IMR-90 (cell line): ENCODE data around the gene TMEM52. TPM values are rescaled to one million over a fixed set of nuclear protein-coding genes. Genes with fewer than 3 reads are reported as not detected.

Source experiments
- ATAC-seq: fragments of 200-7000 bp; cut with Tn5 transposase; 2 replicates; pipeline ENCODE4 v1.9.1; 2020; ENCODE audit warnings: low read depth, mild to moderate bottlenecking, moderate library complexity
- BruUV-seq: library from RNA; stranded (reverse); fragments of 400-500 nt; replicated peaks from 2 replicates; lab custom pipeline; 2021; lab: Mats Ljungman, UMichigan
- CTCF ChIA-PET: fragments of 300-600 bp; formaldehyde crosslinking; extraction: SDS; loops from one replicate; lab custom pipeline; 2021; ENCODE audit warnings: antibody characterized with exemption; lab: Yijun Ruan, JAX
- POLR2A ChIA-PET: fragments of 300-600 bp; sonication (Branson Sonifier 250); formaldehyde crosslinking; loops from one replicate; lab custom pipeline; 2022; ENCODE audit warnings: antibody characterized with exemption; ENCODE audit not compliant: unreplicated experiment; lab: Charles Lee
- DNase-seq: peaks from one replicate; pipeline ENCODE4 v3.0.0; 2013
- H2AFZ ChIP-seq: replicated peaks from 2 replicates; pipeline ENCODE3; 2013; ENCODE audit warnings: low read length, mild to moderate bottlenecking; ENCODE audit not compliant: poor library complexity
- H2AK5ac ChIP-seq: 2 replicates; pipeline ENCODE4 v1.6.1; 2013; ENCODE audit warnings: low read depth, low read length, inconsistent platforms
- H2AK9ac ChIP-seq: replicated peaks from 2 replicates; pipeline ENCODE3; 2013; ENCODE audit warnings: mild to moderate bottlenecking, low read depth, low read length, moderate library complexity; ENCODE audit not compliant: poor library complexity
- H2BK120ac ChIP-seq: 2 replicates; pipeline ENCODE4 v1.6.1; 2013; ENCODE audit warnings: low read depth, low read length, inconsistent platforms
- H2BK15ac ChIP-seq: 3 replicates; pipeline ENCODE4 v1.6.1; 2013; ENCODE audit warnings: low read depth, low read length, inconsistent platforms
- H2BK20ac ChIP-seq: 2 replicates; pipeline ENCODE4 v1.6.1; 2013; ENCODE audit warnings: low read depth, mild to moderate bottlenecking, inconsistent platforms, low read length, moderate library complexity
- H2BK5ac ChIP-seq: 2 replicates; pipeline ENCODE4 v1.6.1; 2013; ENCODE audit warnings: mild to moderate bottlenecking, low read depth, low read length, inconsistent platforms; ENCODE audit not compliant: poor library complexity, severe bottlenecking
- H3K14ac ChIP-seq: replicated peaks from 2 replicates; pipeline ENCODE4 v1.6.1; 2013; ENCODE audit warnings: low read depth, low read length, inconsistent platforms
- H3K18ac ChIP-seq: 2 replicates; pipeline ENCODE4 v1.6.1; 2013; ENCODE audit warnings: low read depth, low read length, control low read depth
- H3K23ac ChIP-seq: 2 replicates; pipeline ENCODE4 v1.6.1; 2013; ENCODE audit warnings: low read depth, low read length, inconsistent platforms
- H3K27ac ChIP-seq: 2 replicates; pipeline ENCODE4 v1.5.1; 2013; ENCODE audit warnings: mild to moderate bottlenecking, control low read depth, low read length; ENCODE audit not compliant: insufficient read depth
- H3K27me3 ChIP-seq: 2 replicates; pipeline ENCODE4 v1.6.1; 2013; ENCODE audit warnings: low read length; ENCODE audit not compliant: control insufficient read depth, insufficient read depth
- H3K36me3 ChIP-seq: 2 replicates; pipeline ENCODE4 v1.6.1; 2013; ENCODE audit warnings: low read length, mixed read lengths; ENCODE audit not compliant: control insufficient read depth, insufficient read depth
- H3K4ac ChIP-seq: 2 replicates; pipeline ENCODE4 v1.6.1; 2013; ENCODE audit warnings: low read depth, low read length, inconsistent platforms
- H3K4me1 ChIP-seq: 2 replicates; pipeline ENCODE4 v1.6.1; 2013; ENCODE audit warnings: low read length, mixed read lengths; ENCODE audit not compliant: control insufficient read depth, insufficient read depth
- H3K4me2 ChIP-seq: 2 replicates; pipeline ENCODE4 v1.6.1; 2013; ENCODE audit warnings: low read depth, mild to moderate bottlenecking, control low read depth, low read length, moderate library complexity
- H3K4me3 ChIP-seq: 2 replicates; pipeline ENCODE4 v1.5.1; 2013; ENCODE audit warnings: low read depth, mild to moderate bottlenecking, control low read depth, low read length, moderate library complexity; ENCODE audit not compliant: insufficient read depth
- H3K56ac ChIP-seq: 2 replicates; pipeline ENCODE4 v1.6.1; 2013; ENCODE audit warnings: low read length, inconsistent platforms; ENCODE audit not compliant: insufficient read depth; ENCODE audit errors: extremely low read depth
- H3K79me1 ChIP-seq, 2 experiments: 2 replicates each; pipeline ENCODE4 v1.6.1; 2013; ENCODE audit warnings: low read length in 2 of 2, inconsistent platforms in 1 of 2, low read depth in 1 of 2
- H3K9ac ChIP-seq: 2 replicates; pipeline ENCODE4 v1.6.1; 2013; ENCODE audit warnings: low read depth, low read length, control low read depth
- H3K9me1 ChIP-seq: 2 replicates; pipeline ENCODE4 v1.6.1; 2013; ENCODE audit warnings: low read length, inconsistent platforms; ENCODE audit not compliant: insufficient read depth
- H3K9me3 ChIP-seq: 2 replicates; pipeline ENCODE4 v1.6.1; 2013; ENCODE audit warnings: low read length; ENCODE audit not compliant: control insufficient read depth, insufficient read depth
- H4K20me1 ChIP-seq: 2 replicates; pipeline ENCODE4 v1.6.1; 2013; ENCODE audit warnings: low read length, inconsistent platforms; ENCODE audit not compliant: insufficient read depth
- H4K5ac ChIP-seq: 2 replicates; pipeline ENCODE4 v1.6.1; 2013; ENCODE audit warnings: mild to moderate bottlenecking, low read depth, low read length, control low read depth
- H4K8ac ChIP-seq, 2 experiments: 2 replicates each; pipeline ENCODE4 v1.6.1; 2013; ENCODE audit warnings: low read depth in 2 of 2, low read length in 2 of 2, control low read depth in 1 of 2, inconsistent platforms in 1 of 2
- H4K91ac ChIP-seq: 2 replicates; pipeline ENCODE4 v1.6.1; 2013; ENCODE audit warnings: low read depth, low read length, inconsistent platforms; ENCODE audit not compliant: insufficient read depth
- CEBPB ChIP-seq: IDR thresholded peaks from 2 replicates; pipeline ENCODE4 v1.6.1; 2012; ENCODE audit warnings: low read depth, low read length, improper control_type of control experiment
- CHD1 ChIP-seq: IDR thresholded peaks from 2 replicates; pipeline ENCODE4 v1.6.1; 2012; ENCODE audit warnings: low read depth, low read length, improper control_type of control experiment
- CTCF ChIP-seq: conservative IDR thresholded peaks from 2 replicates; pipeline ENCODE4 v1.5.1; 2012; ENCODE audit warnings: mild to moderate bottlenecking, low read depth, low read length, improper control_type of control experiment
- MAFK ChIP-seq: IDR thresholded peaks from 2 replicates; pipeline ENCODE4 v1.6.1; 2012; ENCODE audit warnings: low read depth, low read length, improper control_type of control experiment
- MAZ ChIP-seq: IDR thresholded peaks from 2 replicates; pipeline ENCODE4 v1.6.1; 2012; ENCODE audit warnings: low read depth, mild to moderate bottlenecking, low read length, improper control_type of control experiment, moderate library complexity, borderline replicate concordance
- RCOR1 ChIP-seq: IDR thresholded peaks from 2 replicates; pipeline ENCODE4 v1.6.1; 2012; ENCODE audit warnings: mild to moderate bottlenecking, low read length, improper control_type of control experiment; ENCODE audit not compliant: insufficient replicate concordance
- WGBS, 2 experiments: methylation state at CpG; one replicate each; pipeline versions ENCODE4 v1.1.5 to v1.1.7; 2013; ENCODE audit warnings: missing lambda C conversion rate in 2 of 2; ENCODE audit not compliant: insufficient read length in 1 of 2; ENCODE audit errors: extremely low coverage in 2 of 2; 5-methylcytosine and 5-hydroxymethylcytosine counted together
- dilution Hi-C: fragments of 300-500 bp; cut with HindIII; formaldehyde crosslinking; loops from one replicate; pipeline ENCODE4 v1.14.3; 2018; ENCODE audit warnings: low sequenced_read_pairs; ENCODE audit not compliant: unreplicated experiment
- in situ Hi-C: fragments of 300-500 bp; cut with MboI; formaldehyde crosslinking; loops from 3 replicates; pipeline ENCODE4 v1.14.3; 2019; ENCODE audit warnings: low sequenced_read_pairs, inconsistent platforms, mixed read lengths
- intact Hi-C: fragments of 100-400 bp; cut with micrococcal nuclease; formaldehyde crosslinking; loops from 2 replicates; pipeline ENCODE4 v1.10.0; 2022
- polyA plus RNA-seq, 3 experiments: library from polyadenylated mRNA; depleted of rRNA; stranded (reverse); fragments of >200 nt; gene quantifications; 2 replicates each; pipeline ENCODE4 v1.2.3, GENCODE V29; 2012; ENCODE audit warnings: low replicate concordance in 1 of 3
- total RNA-seq: library from RNA; depleted of rRNA; stranded (reverse); fragments of >200 nt; gene quantifications from 2 replicates; pipeline ENCODE4 v1.2.3, GENCODE V29; 2012

TMEM52 gene
- total and polyA plus RNA-seq, 2 of the 4 experiments (the other 2 are of a cell fraction): 0.54 to 1.3 TPM

DNA sequence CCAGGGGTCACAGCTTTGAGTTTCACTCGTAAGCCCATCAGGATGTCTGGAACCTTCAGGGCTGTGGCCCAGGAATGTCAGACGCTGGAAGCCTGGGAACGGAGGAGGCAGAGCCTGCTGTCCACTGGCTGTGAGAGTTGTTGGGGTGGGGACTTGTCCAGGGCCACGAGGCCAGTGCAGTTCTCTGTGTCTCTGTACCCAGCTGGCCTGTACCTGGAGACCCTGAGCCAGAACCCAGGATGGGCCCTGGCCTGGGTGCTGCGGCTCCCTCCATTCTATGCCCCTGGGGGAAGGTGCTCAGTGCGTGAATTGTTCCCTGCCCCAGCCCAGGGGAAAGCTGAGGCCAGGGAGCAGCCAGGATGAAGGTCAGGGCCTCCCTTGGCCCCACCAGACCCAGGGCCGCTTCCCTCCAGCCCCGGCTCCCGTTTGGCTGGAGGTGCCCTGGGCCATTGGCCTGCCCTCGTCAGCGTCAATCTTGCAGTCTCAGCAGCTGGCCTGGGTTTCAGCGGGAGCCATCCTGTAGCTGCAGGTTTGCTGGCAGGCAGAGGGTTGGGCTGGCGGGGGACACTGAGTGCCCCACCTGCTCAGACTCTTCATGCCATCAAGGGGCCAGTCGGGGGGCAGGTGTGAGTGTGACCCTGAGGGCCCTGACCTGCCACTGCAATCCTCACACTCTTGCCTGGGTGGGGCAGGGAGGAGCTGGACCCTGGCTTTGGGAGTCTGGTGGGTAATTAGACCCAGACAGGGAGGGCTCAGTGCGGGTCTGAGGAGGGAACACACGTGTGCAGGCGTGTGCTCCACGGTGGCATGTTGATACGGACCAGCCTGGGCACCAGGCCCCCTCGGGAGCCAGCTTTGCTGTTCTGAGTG is 4.7 kb downstream of the TMEM52 start:
- Histone ChIP-seq H3K79me1 (peaks cover 0 to 7% of the 10 kb centered on the region in 2 experiments; a peak in 1 of 4 replicates), H4K5ac (no peak overlapping the region), H2AK9ac (no peak overlapping the region), H3K27me3 (peaks cover 3% of the 10 kb centered on the region; the same call in 1 of the 2 replicates), H3K36me3 (no peaks in the 10 kb centered on the region), H3K14ac (no peak overlapping the region), H2BK5ac (no peak overlapping the region), H3K9ac (no peak overlapping the region), H4K91ac (no peak overlapping the region), H3K4me2 (no peak overlapping the region), H3K4me3 (no peak overlapping the region), H3K23ac (no peak overlapping the region), H4K20me1 (no peaks in the 10 kb centered on the region), H2AK5ac (no peak overlapping the region), H2BK120ac (no peak overlapping the region), H2BK15ac (no peak overlapping the region), H3K9me1 (peaks cover 2% of the 10 kb centered on the region; the same call in 1 of the 2 replicates), H3K9me3 (no peaks in the 10 kb centered on the region), H2AFZ (no peak overlapping the region), H3K27ac (no peak overlapping the region), H3K4me1 (peaks cover 2% of the 10 kb centered on the region), H4K8ac (no peak overlapping the region), H2BK20ac (no peak overlapping the region), H3K18ac (no peak overlapping the region), H3K56ac (no peak overlapping the region), H3K4ac (no peak overlapping the region)
- TF ChIP-seq RCOR1 (no peak), MAZ (no peak), CTCF (no peak), CHD1 (no peak), MAFK (no peak), CEBPB (no peak)
- intact Hi-C loops: no loop called here
- WGBS, 2 experiments: 45% methylated on average over 9 of the region's 20 CpGs; no CpG with 5 or more reads in 1 of the 2 experiments
- ChIA-PET POLR2A (no interaction called here), CTCF (no interaction called here)
- ATAC-seq (no peak), DNase-seq (no peak)
- in situ Hi-C loops: no loop called here
- dilution Hi-C loops: no loop called here
- BruUV-seq: no TSS peak
